ENCODE data around the gene CHRDL2.
"Not testable (repeated sequence)": the region's sequence is repeated elsewhere in the genome, so short reads cannot be mapped to it uniquely, and the experiment has no call there.

GRCh38 chr11:74750598-74750997, 19.4 kb upstream of the CHRDL2 start:
- not testable (repeated sequence) for TF ChIP-seq EZH2 (IDR thresholded peaks at IDR 0.05; ENCODE audit: borderline replicate concordance, low read length); CTCF (conservative IDR thresholded peaks at IDR 0.05 in 1 of 2, IDR thresholded peaks at IDR 0.05 in 1 of 2; ENCODE audit: extremely low read depth in 1 of 2, insufficient read depth in 1 of 2, low read depth in 1 of 2, low read length in 2 of 2)
